ENCODE measurements around the gene TRUB2.

TRUB2 gene

DNA sequence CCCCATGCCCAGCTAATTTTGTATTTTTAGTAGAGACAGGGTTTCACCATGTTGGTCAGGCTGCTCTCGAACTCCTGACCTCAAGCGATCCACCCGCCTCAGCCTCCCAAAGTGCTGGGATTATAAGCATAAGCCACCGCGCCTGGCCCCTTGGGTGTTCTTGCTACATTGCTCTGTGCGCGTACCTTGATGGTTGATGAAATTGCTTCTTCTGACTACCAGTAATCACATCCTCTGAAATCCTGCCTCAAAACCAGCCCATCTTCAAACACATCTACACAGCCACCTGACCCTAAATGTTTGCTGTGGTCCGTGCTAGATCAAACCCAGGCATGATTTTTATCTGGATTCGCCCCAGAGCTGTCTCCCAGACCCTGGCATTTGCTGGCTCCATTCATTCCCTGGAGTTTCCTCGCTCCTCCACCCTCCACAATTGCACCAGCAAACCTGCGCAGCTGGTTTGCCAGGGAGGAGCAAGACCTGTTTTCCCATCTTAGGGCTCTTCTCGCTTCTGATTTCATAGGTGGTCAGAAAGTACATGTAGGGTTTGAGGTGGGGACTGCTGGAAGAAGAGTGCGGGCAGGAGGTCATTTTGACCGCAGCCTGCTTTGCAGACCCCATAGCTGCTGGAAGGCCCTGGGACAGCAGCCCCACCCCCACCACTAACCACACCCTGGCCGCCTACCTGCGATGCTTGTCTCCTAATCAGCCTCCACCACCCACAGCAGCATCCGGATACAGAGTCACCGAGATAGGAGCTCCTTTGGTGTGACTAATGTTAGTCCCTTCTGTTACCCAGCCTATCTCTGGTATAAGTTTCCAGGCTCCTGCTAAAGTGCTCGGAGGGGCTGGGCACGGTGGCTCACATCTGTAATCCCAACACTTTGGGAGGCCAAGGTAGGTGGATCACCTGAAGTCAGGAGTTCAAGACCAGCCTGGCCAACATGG is 23.4 kb downstream of the TRUB2 start:
- TF ChIP-seq, protein P1, sequence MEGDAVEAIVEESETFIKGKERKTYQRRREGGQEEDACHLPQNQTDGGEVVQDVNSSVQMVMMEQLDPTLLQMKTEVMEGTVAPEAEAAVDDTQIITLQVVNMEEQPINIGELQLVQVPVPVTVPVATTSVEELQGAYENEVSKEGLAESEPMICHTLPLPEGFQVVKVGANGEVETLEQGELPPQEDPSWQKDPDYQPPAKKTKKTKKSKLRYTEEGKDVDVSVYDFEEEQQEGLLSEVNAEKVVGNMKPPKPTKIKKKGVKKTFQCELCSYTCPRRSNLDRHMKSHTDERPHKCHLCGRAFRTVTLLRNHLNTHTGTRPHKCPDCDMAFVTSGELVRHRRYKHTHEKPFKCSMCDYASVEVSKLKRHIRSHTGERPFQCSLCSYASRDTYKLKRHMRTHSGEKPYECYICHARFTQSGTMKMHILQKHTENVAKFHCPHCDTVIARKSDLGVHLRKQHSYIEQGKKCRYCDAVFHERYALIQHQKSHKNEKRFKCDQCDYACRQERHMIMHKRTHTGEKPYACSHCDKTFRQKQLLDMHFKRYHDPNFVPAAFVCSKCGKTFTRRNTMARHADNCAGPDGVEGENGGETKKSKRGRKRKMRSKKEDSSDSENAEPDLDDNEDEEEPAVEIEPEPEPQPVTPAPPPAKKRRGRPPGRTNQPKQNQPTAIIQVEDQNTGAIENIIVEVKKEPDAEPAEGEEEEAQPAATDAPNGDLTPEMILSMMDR (conservative IDR thresholded peaks at IDR 0.05; ENCODE audit: low read depth, low read length), result no peak
- H3K4me3 ChIP-seq (ENCODE audit: low read length), result no peak overlapping the region
- no peak for DNase-seq (ENCODE audit: low read depth)

DNA sequence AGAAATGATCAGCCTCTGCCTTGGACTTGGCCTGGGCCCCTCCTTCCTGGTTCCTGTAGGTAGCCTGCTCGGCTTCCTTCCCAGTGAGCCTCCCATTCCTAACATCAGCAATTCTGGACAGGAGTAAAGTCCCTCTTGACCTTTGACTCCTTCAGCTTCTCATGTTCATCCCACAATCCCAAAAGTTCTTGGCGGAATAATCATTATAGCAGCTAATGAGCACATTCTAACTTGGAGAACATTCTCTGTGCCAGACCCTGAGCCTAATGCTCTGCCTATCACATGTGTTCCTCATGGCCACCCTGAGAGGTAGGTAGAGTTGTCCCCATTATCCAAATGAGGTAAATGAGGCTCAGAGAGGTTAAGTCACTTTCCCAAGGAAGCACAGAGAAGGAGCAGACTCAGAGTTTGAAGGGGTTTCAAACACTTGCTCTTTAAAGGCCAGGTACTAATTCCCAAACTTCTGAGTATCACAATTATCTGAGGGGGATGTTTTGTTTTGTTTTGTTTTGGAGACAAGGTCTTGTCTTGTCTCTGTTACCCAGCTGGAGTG is 24.9 kb downstream of the TRUB2 start:
- TF ChIP-seq, protein P1 (conservative IDR thresholded peaks at IDR 0.05; ENCODE audit: low read depth, low read length), result no peak
- H3K4me3 ChIP-seq (ENCODE audit: low read length), result no peak overlapping the region
- no peak for DNase-seq (ENCODE audit: low read depth)

DNA sequence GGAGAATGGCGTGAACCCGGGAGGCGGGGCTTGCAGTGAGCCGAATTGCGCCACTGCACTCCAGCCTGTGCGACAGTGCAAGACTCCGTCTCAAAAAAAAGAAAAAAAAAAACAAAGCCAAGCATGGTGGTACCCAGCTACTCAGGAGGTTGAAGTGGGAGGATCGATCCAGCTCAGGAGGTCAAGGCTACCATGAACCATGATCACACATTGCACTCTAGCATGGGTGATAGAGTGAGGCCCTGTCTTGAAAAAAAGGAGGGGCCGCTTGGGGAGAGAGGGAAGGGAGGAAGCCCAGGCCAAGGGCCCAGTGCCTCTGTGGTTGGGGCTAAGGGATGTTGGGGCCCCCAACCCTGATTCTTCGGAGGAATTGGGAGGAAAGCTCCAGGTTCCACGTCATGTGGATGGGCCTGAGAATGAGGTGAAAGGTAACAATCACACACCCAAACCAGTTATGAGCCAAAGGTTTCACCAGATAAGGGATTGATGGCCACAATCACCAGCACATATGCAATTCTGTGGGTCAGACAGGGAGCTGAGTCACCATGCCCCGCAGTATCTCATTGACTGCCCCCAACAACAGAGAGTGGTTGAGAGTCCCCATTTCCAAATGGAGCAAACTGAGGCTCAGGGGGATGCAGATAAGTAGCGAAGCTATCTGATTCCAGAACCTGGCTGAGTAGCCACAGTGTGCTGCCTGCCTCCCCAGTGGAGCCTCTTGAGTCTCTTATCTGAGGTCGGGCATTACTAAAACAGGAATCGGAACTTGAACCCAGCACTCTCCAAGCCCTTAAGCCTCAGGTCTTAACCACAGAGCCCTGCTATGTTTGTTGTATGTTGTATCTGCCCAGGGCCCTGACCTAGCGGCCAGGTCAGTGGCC is 25.7 kb downstream of the TRUB2 start:
- TF ChIP-seq, protein P1 (conservative IDR thresholded peaks at IDR 0.05; ENCODE audit: low read depth, low read length), result no peak
- H3K4me3 ChIP-seq (ENCODE audit: low read length), result no peak overlapping the region
- DNase-seq (ENCODE audit: low read depth), result no peak

DNA sequence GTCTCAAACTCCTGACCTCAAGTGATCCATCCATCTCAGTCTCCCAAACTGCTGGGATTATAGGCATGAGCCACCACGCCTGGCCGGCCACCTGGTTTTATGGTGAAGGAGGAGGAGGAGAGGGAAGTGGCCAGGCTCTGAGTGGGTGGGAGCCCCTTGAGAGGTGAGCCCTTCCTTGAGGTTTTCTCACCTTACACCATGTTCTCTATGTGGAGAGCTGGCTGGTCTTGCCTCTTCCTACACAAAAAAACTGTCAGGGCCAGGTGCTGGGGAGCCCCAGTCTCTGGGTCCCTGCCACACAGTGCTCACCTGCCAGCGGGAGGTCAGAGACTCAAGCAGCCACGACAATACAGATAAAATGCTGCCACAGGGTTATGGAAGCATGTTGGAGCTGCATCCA is 28.1 kb downstream of the TRUB2 start:
- TF ChIP-seq, protein P1 (conservative IDR thresholded peaks at IDR 0.05; ENCODE audit: low read depth, low read length), result no peak
- H3K4me3 ChIP-seq (ENCODE audit: low read length), result no peak overlapping the region
- no peak for DNase-seq (ENCODE audit: low read depth)

DNA sequence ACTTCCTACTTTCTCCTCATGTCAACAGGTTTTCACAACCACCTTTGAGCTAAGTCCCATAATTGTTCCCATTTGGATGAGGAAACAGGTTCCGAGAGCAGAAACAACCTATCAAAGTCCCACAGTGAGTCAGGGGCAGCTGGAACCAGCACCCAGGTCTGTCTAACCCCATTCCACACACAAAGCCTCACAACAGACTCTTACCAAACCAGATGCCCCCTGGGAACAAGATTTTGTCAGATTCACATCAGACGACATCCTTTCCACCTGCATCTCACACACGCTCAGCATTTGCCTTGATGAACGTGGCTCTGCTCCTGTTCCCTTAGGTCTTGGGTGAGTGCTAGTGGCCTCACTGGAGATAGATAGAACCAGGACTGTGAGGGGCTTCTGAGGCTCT is 29.2 kb downstream of the TRUB2 start:
- H3K4me3 ChIP-seq (ENCODE audit: low read length), result no peak overlapping the region
- DNase-seq (ENCODE audit: low read depth), result no peak
- TF ChIP-seq, protein P1 (conservative IDR thresholded peaks at IDR 0.05; ENCODE audit: low read depth, low read length), result no peak

DNA sequence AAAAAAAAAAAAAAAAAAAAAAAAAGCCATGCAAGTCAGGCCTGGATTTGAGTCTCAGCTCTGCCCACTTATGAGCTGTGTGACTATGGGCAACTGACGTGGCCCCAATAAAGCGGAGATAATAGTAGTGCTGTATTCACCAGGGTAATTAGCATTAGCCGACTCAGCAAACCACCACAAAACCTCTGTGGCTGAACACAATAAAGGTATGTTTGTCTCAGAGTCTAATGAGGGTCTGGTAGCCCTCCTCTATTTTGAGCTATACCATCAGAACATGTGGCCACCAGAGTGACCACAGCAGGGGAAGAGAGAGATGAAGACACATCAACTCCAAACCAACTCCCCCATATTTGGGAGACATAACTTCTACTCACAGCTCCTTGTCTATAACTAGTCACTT is 30.2 kb downstream of the TRUB2 start:
- DNase-seq (ENCODE audit: low read depth), result no peak
- TF ChIP-seq, protein P1 (conservative IDR thresholded peaks at IDR 0.05; ENCODE audit: low read depth, low read length), result no peak
- H3K4me3 ChIP-seq (ENCODE audit: low read length), result no peak overlapping the region

All from retinal pigment epithelial cell (primary cell).